HG02943 (cell line): ENCODE data around the gene PHF14.
"Not testable (repeated sequence)": the region's sequence is repeated elsewhere in the genome, so short reads cannot be mapped to it uniquely, and the experiment has no call there.

Experiments
- ATAC-seq: cut with Tn5 transposase; IDR thresholded peaks from one replicate; pipeline ENCODE4 v1.9.1; 2021; ENCODE audit warnings: mild to moderate bottlenecking, low read depth, moderate library complexity; ENCODE audit not compliant: unreplicated experiment

The PHF14 gene

GRCh38 chr7:10973942-10974911 is 555 bp downstream of the PHF14 start:
- peak; percentile 25 for ATAC-seq

DNA sequence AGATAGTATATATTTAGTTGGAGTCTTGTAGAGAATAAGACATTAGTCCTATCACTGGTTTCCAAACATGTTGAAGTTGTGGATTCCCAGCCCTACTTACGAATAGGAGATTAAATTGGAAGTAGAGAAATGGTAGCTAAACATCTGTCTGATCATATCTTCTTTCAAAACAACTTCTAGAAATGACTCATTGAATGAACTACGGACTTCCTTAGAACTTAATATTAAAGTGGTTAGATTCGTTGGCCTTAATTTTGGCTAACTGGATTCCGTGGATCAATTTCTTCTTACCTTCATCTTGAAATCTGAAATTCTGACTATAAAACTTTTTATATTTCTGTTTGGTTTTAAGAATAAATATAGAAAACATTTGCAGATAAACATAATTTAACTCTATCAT is 3.4 kb downstream of the PHF14 start:
- no peak for ATAC-seq

- ATAC-seq: no peak
Observed at GRCh38 chr7:10981317-10981716, 7.6 kb downstream of the PHF14 start.

DNA sequence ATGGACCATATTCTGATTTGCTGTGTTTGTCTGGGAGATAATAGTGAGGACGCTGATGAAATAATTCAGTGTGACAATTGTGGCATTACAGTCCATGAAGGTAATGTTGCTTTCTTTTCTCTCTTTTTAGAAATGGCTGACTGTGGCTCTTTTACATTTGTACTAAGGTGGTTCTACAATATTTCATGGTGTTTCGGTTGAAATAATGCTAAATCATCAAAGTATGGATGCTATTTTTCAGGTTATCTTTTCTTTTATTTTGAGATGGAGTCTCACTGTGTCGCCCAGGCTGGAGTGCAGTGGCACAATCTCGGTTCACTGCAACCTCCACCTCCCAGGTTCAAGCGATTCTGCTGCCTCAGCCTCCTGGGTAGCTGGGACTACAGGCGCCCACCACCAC is 17.1 kb downstream of the PHF14 start:
- ATAC-seq: not testable (repeated sequence)

DNA sequence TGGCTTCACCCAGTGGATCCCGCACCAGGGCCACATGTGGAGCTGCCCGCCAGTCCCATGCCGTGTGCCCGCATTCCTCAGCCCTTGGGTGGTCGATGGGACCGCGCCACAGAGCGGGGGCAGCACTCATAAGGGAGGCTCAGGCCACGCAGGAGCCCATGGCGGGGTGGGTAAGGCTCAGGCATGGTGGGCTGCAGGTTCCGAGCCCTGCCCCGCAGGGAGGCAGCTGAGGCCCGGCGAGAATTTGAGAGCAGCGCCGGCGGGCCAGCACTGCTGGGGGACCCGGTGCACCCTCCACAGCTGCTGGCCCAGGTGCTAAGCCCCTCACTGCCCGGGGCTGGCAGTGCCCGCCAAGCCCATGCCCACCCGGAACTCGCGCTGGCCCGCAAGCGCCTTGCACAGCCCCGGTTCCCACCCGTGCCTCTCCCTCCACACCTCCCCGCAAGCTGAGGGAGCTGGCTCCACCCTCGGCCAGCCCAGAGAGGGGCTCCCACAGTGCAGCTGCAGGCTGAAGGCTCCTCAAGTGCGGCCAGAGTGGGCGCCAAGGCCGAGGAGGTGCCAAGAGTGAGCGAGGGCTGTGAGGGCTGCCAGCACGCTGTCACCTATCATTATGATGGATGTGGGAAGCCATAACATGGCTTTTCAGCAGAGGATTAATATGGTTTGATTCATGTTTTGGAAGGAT is 22.0 kb downstream of the PHF14 start:
- not testable (repeated sequence) for ATAC-seq

GRCh38 chr7:10998996-10999757 is 25.5 kb downstream of the PHF14 start:
- ATAC-seq: no peak

DNA sequence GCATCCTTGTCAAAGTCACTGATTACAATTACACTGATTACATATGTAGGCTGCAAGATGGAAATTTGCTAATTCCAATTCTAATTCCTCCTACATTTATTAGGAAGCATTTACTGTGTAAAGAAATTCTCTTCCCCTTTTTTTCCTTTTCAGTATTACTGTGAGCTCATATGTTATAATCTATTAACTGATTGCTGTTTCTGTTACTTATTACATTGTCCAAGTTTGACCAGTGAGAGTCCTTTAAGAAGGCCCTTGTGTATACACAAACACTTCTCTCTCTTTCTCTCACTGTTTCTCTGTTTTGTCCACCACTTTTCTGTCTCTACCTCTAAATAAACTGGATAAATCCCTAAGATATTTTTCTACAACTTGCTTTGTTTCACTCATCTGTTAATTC is 31.5 kb downstream of the PHF14 start:
- no peak for ATAC-seq

DNA sequence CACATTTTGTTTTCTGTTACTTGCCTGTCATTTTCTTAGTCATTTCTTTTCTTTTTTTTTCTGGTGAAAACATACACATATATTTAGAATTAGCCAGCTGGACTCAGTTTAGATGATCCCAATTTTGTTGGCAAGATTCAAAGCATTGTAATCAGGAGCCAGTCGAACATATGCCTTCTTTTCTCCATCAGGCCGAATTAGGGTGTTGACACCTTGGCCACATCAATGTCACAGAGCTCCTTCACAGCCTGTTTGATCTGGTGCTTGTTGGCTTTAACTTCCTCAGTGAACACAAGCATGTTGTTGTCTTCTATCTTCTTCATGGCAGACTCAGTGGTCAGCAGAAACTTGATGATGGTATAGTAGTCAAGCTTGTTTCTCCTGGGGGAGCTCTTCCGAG is 32.6 kb downstream of the PHF14 start:
- no peak for ATAC-seq

DNA sequence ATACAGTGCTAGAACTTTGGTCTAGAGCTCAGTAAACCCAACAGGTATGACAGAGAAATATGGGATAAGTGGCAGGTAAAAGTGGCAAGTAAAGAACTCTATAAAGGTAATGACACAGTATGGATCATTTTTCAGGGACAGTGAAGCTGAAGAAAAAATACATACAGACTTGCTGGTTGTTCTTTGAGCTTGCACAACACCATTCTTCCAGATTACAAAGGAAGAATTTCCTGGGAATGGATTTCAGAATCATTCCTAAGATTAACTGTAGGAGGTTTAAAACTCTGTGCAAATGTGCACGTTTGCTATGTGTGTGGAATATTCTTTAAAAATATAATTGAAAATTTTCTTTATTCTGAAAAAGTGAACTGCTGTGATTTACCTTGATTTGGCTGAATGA is 36.0 kb downstream of the PHF14 start:
- no peak for ATAC-seq

DNA sequence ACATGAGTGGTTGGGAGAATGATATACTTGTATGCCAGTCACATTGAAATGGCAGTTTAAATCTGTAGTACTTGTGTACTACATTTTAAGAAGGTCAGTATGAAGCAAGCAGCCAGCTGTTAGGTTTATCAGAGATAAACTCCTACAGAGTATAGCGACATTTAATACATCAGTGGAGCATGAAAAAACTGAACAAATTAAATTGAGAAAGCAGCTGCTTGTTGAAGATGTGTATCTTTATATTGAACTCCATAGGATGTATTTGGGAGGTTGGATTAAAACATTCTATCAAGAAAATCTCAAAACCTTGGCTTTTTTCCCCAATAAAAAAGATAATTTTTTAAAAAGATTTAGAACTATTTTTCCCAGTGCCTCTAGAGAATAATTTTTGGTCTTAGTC is 47.8 kb downstream of the PHF14 start:
- ATAC-seq: no peak

- no peak for ATAC-seq
Observed at GRCh38 chr7:11026452-11027359, 53.0 kb downstream of the PHF14 start.

DNA sequence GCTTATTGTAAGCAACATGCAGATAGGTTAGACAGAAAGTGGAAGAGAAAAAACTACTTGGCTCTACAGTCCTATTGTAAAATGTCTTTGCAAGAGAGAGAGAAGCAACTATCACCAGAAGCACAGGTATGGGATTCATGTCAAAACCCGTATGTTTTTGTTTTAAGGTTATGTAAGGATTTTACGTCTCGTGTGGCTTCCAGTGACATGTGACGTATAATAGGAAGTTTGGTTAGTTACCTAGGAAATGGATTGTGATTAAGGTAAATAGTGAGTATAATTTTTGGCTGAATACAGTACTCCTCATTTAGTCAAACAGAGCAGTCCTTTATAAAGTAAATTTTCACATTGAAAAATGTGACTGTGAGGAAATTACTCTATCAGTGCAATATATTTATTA is 62.0 kb downstream of the PHF14 start:
- ATAC-seq: no peak

DNA sequence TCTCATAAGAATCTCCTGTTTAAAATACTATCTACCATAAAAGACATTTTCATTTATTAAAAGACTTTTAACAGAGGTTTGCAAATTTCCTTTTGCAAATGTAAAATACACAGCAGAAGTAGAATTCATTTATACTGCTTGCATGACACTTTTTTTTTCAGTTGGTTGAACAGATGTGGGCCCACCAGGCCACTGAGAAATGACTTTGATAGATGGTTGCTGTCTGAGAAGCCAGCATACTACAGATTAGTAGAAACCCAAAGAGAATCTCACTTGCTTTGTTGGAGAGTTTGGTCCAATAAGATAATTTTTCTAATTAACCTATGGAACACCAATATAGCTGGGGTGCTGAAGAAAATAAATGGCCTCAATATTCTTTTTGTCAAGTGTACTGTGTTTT is 66.3 kb downstream of the PHF14 start:
- no peak for ATAC-seq

GRCh38 chr7:11054033-11054432 is 80.4 kb downstream of the PHF14 start:
- ATAC-seq: no peak

DNA sequence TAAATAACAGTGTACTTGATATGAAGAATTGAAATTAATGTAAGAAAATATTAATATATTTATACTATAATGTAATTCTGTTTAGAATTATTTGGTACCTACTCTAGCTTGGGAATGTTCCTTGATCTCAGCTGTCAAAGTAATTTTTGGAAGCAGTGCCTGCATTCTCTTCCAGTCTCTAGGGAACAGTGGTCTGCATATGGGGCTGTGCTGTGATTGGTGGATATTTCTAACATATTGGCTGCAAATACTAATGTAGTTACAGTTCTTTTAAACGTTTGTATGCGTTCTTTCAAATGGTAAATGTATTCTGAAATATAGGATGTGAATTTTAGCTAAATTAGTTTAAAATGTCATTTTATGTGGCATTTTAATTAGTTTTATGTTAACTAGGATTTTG is 87.2 kb downstream of the PHF14 start:
- ATAC-seq: no peak

DNA sequence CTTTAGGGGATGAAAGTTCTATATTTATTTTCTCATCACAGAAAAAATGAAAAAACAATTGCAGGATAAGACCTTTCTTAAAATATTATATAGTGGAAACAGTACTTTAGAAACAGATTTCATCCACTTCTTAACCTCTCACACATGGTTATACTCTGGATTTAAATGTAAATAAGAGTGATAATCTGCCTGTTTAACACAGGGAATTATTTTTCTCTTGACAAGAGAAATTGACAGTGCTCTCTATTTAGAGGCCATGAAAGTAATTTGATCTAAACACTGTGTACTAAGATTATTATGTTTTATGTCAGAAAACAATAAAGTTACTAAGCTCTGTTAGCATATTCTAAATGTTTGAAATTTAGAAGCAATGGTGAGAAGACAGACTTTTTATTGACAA is 88.4 kb downstream of the PHF14 start:
- ATAC-seq: no peak

DNA sequence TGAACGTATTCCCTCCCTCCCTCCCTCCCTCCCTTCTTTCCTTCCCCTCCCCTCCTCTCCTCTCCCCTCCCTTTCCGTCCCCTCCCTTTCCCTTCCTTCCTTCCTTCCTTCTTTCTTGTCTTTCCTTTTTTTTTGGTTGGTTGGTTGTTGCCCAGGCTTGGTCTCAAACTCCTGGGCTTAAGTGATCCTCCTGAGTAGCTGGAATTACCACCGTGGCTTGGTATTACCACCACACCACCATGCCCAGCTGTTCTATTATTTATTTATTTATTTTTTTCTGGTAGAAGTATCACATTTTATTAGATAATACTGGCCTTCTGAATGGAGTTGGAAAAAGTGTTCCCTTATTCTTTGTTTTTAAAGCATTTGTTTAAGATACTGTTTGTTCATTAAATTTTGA is 95.9 kb downstream of the PHF14 start:
- ATAC-seq: no peak

- no peak for ATAC-seq
Observed at GRCh38 chr7:11077816-11078215, 104.1 kb downstream of the PHF14 start.

- ATAC-seq: no peak
Observed at GRCh38 chr7:11078247-11078834, 104.7 kb downstream of the PHF14 start.

DNA sequence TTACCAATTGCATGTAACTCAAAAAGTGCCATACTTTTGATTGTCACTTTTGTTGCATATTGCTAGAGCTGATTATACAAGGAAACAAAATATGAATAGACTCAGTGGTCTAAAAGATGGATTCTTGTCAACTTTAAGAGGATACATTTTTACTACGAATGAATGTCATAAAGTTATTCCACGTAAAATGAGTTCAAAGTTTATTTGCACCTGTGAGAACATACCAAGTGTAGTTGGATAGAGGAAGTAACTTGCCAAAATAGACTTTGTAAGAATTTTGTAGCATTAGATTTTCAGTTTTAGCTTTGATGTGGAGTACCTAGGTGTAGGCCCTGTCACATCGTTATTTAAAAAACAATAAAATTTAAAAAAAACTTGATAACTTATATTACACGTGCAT is 106.2 kb downstream of the PHF14 start:
- ATAC-seq: no peak
